OCI-M1 (cell line): ENCODE data around the gene SERTM2.

Experiments used
- DNase-seq: peaks from one replicate; lab custom pipeline; 2025; lab: John Stamatoyannopoulos, UW

The SERTM2 gene

DNA sequence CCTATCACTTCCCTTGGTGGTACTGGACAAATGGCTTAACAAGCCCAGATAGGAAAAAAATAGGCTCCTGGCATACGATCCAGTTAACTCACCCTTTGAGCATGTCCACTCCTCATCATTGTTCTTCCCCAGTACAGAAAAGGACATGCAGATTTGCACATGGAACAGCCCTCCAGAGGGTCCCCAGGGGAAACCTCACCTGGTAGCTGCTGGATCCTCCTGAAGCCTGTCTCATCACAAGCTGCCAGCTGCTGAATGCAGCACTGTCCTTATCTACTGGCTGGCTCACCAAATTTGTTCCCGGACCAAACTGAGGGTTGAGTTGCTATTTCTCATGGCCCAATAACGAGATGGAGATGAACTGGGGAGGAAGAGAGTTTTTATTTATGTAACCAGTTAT lies 49.4 kb downstream of the SERTM2 start:
- no peak for DNase-seq

DNA sequence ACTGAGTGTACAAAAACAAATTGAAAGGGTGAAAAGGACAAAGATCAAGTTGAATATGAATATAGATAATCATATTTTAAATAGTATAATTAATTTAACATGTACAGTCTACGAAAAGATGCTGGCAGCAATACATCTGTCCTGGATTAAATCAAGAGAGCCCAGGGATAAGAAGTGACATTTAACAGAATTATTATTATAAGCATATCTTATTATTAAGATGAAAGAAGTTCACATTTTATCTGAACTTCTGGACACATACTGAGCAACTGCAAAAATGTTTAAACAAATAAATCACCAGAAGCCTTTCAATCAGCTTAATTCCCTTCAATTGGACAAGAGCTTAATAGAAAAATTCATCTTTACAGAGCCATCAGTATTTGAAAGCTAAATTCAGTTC lies 50.4 kb downstream of the SERTM2 start:
- DNase-seq: no peak

- DNase-seq: no peak
Observed at GRCh38 chrX:111567542-111568255, 56.3 kb downstream of the SERTM2 start.

GRCh38 chrX:111568354-111568753 lies 56.9 kb downstream of the SERTM2 start:
- peak; percentile 44 for DNase-seq

- no peak for DNase-seq
Observed at GRCh38 chrX:111568817-111569216, 57.4 kb downstream of the SERTM2 start.
